GM19238 (cell line): ENCODE results near the gene RERE.
A peak's percentile ranks its signal among the peaks of the same experiment; 100 is the strongest.

Experiments used
- DNase-seq: peaks from one replicate; pipeline ENCODE4 v3.0.0; 2011; ENCODE audit warnings: low spot score; ENCODE audit not compliant: insufficient read length

The RERE gene

GRCh38 chr1:8412183-8412831, 405.1 kb downstream of the RERE start:
- DNase-seq, result no peak

- DNase-seq, result no peak
Measured at GRCh38 chr1:8411803-8412182, 405.6 kb downstream of the RERE start.

GRCh38 chr1:8410791-8411190, 406.6 kb downstream of the RERE start:
- no peak for DNase-seq

GRCh38 chr1:8409606-8410005, 407.8 kb downstream of the RERE start:
- no peak for DNase-seq

GRCh38 chr1:8409106-8409505, 408.3 kb downstream of the RERE start:
- no peak for DNase-seq

GRCh38 chr1:8408151-8408839, 409.1 kb downstream of the RERE start:
- DNase-seq, result no peak

- no peak for DNase-seq
Measured at GRCh38 chr1:8407652-8408051, 409.8 kb downstream of the RERE start.

- DNase-seq, result no peak
Measured at GRCh38 chr1:8406960-8407359, 410.5 kb downstream of the RERE start.

- DNase-seq, result no peak
Measured at GRCh38 chr1:8406011-8406410, 411.4 kb downstream of the RERE start.

GRCh38 chr1:8404460-8405370, 412.7 kb downstream of the RERE start:
- DNase-seq, result no peak

GRCh38 chr1:8402109-8402710, 415.2 kb downstream of the RERE start:
- no peak for DNase-seq

GRCh38 chr1:8398677-8399076, 418.8 kb downstream of the RERE start:
- DNase-seq, result no peak

GRCh38 chr1:8398086-8398485, 419.4 kb downstream of the RERE start:
- DNase-seq, result no peak

- peak; percentile 31 for DNase-seq
Measured at GRCh38 chr1:8397511-8397910, 419.9 kb downstream of the RERE start.

GRCh38 chr1:8396786-8397406, 420.5 kb downstream of the RERE start:
- no peak for DNase-seq

GRCh38 chr1:8396083-8396785, 421.2 kb downstream of the RERE start:
- DNase-seq, result no peak

- DNase-seq, result no peak
Measured at GRCh38 chr1:8395433-8395866, 422.0 kb downstream of the RERE start.

GRCh38 chr1:8394456-8395321, 422.8 kb downstream of the RERE start:
- no peak for DNase-seq

- no peak for DNase-seq
Measured at GRCh38 chr1:8392522-8392921, 424.9 kb downstream of the RERE start.

GRCh38 chr1:8390707-8391106, 426.7 kb downstream of the RERE start:
- no peak for DNase-seq
